VCaP (cell line): Measurements from ENCODE around the gene DPM3.

Experiments
- H3K27ac ChIP-seq: fragments of 450-650 bp; 2 replicates; pipeline ENCODE4 v1.5.1; 2017
- TF ChIP-seq, protein P1 (sequence below): fragments of 450-650 bp; conservative IDR thresholded peaks from 2 replicates; pipeline ENCODE4 v1.5.1; 2017; ENCODE audit warnings: mild to moderate bottlenecking, moderate library complexity

The DPM3 gene

DNA sequence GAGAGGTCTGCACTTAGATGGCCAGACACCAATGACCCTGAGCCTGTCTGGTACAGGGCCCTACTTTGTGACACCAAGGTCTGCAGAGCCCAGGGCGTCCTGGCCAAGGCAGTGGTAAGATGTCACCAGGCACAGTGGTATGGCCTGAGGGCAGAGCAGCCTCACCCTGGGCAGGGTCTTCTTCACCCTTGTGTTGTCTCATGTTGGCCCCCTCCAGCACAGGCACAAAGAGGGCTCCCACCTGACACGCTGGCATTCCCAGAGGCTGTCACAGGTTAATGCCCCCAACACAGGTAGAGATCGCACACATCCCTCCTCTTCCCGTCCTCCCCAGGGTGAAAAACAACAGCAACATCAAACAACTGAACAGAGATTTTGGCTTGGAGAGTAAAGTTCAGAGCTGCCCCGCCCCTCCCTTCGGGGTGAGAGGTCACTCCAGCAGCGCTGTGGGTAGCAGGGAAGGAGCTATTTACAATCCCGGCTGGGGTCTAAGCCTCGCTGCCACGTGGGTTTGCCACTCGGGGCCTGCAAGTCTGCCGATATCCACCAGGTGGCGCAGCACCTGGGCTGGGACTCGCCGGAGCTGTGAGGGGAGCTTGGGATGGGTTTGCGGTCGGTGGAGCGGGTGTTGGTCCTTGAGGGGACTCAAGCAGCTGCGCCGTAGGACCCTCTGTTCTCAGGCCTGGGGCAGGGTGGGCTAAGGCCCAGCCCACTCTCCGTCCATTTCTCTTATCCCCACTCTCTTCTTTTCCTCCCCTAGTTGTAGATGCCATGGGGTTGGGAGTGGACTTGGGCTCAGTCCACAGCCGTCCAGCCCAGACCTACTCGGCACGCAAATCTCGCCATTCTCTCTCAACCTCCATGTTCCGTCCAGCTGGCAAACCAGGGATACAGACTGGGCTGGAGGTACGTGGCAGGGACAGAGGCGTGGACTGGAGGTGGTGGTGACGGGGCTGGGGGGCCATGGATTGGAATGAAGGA, 49.0 kb downstream of the DPM3 start:
- no peak overlapping the region for H3K27ac ChIP-seq
- TF ChIP-seq, protein P1, sequence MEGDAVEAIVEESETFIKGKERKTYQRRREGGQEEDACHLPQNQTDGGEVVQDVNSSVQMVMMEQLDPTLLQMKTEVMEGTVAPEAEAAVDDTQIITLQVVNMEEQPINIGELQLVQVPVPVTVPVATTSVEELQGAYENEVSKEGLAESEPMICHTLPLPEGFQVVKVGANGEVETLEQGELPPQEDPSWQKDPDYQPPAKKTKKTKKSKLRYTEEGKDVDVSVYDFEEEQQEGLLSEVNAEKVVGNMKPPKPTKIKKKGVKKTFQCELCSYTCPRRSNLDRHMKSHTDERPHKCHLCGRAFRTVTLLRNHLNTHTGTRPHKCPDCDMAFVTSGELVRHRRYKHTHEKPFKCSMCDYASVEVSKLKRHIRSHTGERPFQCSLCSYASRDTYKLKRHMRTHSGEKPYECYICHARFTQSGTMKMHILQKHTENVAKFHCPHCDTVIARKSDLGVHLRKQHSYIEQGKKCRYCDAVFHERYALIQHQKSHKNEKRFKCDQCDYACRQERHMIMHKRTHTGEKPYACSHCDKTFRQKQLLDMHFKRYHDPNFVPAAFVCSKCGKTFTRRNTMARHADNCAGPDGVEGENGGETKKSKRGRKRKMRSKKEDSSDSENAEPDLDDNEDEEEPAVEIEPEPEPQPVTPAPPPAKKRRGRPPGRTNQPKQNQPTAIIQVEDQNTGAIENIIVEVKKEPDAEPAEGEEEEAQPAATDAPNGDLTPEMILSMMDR: peak; percentile 97
